Chondrocyte (in vitro differentiated cells): ENCODE data around the gene BANK1. TPM values are rescaled to one million over a fixed set of nuclear protein-coding genes. Genes with fewer than 3 reads are reported as not detected.

Experiments
- DNase-seq: peaks from one replicate; pipeline ENCODE4 v3.0.0; 2021; ENCODE audit warnings: mixed read lengths, low spot score
- H3K27ac Mint-ChIP-seq: one replicate; pipeline ENCODE4 v1.8.0; 2021; ENCODE audit warnings: mild to moderate bottlenecking, moderate library complexity, mixed read lengths; ENCODE audit not compliant: unreplicated experiment
- H3K27me3 Mint-ChIP-seq: 2 replicates; pipeline ENCODE4 v1.8.0; 2021; ENCODE audit warnings: low read depth, mixed read lengths
- H3K36me3 Mint-ChIP-seq: 2 replicates; pipeline ENCODE4 v1.8.0; 2021; ENCODE audit warnings: low read depth, mixed read lengths
- H3K4me1 Mint-ChIP-seq: 2 replicates; pipeline ENCODE4 v1.8.0; 2021; ENCODE audit warnings: low read depth, mild to moderate bottlenecking, mixed read lengths
- H3K4me3 Mint-ChIP-seq: one replicate; pipeline ENCODE4 v1.8.0; 2021; ENCODE audit warnings: mild to moderate bottlenecking, moderate library complexity, mixed read lengths; ENCODE audit not compliant: unreplicated experiment
- H3K9me3 Mint-ChIP-seq: 2 replicates; pipeline ENCODE4 v1.8.0; 2021; ENCODE audit warnings: low read depth, mixed read lengths
- total RNA-seq: library from RNA; stranded (reverse); gene quantifications from 3 replicates; pipeline ENCODE4 v1.2.1, GENCODE V29; 2021
- TF ChIP-seq, protein P1 (sequence below): fragments of 200-600 bp; sonication (generic); IDR thresholded peaks from 2 replicates; pipeline ENCODE4 v1.5.0; 2021; ENCODE audit warnings: antibody characterized with exemption, mild to moderate bottlenecking, moderate library complexity

The BANK1 gene
- total RNA-seq, 1 donor from 2014 or later: 0.65 TPM

DNA sequence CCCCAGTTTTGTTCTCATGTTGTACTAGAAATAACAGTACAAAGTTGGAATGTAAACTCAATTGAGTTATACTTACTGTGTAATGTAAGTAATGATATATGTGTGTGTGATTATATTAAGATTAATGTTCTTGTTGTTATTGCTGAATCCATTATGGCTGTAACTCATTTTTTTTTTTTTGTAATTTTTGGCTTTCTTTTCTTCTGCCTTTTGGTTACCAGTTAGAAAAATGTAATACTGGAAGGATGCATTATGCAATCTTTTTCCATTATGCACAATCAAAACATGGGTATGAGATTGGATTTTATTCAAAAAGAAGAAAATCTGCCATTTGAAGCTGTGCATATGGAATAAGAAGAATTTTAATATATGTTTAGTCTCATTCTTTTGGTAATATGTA lies 34.0 kb downstream of the BANK1 start:
- Mint-ChIP-seq H3K27me3 (no peaks in the 10 kb centered on the region), H3K9me3 (peaks cover 9% of the 10 kb centered on the region), H3K36me3 (peaks cover 1% of the 10 kb centered on the region), H3K4me3 (no peak overlapping the region), H3K27ac (peak overlapping the region; percentile 17), H3K4me1 (peaks cover 12% of the 10 kb centered on the region)
- no peak for DNase-seq
- TF ChIP-seq, protein P1, sequence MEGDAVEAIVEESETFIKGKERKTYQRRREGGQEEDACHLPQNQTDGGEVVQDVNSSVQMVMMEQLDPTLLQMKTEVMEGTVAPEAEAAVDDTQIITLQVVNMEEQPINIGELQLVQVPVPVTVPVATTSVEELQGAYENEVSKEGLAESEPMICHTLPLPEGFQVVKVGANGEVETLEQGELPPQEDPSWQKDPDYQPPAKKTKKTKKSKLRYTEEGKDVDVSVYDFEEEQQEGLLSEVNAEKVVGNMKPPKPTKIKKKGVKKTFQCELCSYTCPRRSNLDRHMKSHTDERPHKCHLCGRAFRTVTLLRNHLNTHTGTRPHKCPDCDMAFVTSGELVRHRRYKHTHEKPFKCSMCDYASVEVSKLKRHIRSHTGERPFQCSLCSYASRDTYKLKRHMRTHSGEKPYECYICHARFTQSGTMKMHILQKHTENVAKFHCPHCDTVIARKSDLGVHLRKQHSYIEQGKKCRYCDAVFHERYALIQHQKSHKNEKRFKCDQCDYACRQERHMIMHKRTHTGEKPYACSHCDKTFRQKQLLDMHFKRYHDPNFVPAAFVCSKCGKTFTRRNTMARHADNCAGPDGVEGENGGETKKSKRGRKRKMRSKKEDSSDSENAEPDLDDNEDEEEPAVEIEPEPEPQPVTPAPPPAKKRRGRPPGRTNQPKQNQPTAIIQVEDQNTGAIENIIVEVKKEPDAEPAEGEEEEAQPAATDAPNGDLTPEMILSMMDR: no peak

DNA sequence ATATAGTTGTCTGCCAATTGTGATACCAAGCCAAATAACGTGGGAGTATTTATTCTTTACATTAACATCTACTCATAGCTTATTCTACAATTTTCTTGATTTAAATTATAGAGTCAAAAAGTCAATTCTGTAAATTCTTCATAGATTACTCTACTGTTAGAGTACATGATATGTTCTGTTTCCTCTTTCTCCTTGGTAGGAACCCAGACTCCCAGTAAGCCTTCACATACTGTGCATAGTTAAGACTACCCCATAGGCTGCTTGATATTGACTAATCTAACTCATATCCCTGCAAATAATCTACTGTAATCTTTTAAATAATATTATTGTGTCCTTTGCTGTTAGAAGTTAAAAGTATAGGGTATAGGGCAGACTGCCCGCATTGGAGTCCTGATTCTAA lies 35.4 kb downstream of the BANK1 start:
- peaks cover 9% of the 10 kb centered on the region for H3K4me1 Mint-ChIP-seq

DNA sequence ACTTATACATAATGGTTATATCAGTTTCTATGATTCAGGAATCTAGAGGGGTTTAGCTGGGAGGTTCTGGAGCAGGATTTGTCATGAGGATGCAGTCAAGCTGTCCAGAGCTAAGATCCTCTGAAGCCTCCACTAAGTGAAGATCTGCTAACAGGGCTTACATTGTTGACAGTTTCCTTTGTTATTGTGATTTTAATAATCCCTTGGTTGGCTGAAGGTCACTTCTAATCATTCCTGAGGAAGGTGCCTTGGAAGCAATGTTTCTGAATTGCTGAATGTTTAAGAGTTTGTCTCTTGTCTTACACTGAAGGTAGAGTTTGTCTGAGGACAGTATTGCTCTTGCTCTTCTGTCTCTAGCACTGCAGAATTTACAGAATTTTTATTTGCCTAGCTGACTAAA lies 41.3 kb downstream of the BANK1 start:
- TF ChIP-seq, protein P1: no peak
- peaks cover 11% of the 10 kb centered on the region for H3K4me1 Mint-ChIP-seq
- no peak for DNase-seq
- no peak overlapping the region for H3K4me3 Mint-ChIP-seq
- H3K9me3 Mint-ChIP-seq: no peaks in the 10 kb centered on the region
- H3K27me3 Mint-ChIP-seq: peaks cover 3% of the 10 kb centered on the region
- H3K36me3 Mint-ChIP-seq: peaks cover 2% of the 10 kb centered on the region
- no peak overlapping the region for H3K27ac Mint-ChIP-seq

More for the DNA sequence above, 35.4 kb downstream of the BANK1 start:
- H3K9me3 Mint-ChIP-seq: peaks cover 4% of the 10 kb centered on the region
- TF ChIP-seq, protein P1: no peak
- peaks cover 1% of the 10 kb centered on the region for H3K36me3 Mint-ChIP-seq
- DNase-seq: no peak
- H3K4me3 Mint-ChIP-seq: no peak overlapping the region
- H3K27ac Mint-ChIP-seq: no peak overlapping the region
- no peaks in the 10 kb centered on the region for H3K27me3 Mint-ChIP-seq

DNA sequence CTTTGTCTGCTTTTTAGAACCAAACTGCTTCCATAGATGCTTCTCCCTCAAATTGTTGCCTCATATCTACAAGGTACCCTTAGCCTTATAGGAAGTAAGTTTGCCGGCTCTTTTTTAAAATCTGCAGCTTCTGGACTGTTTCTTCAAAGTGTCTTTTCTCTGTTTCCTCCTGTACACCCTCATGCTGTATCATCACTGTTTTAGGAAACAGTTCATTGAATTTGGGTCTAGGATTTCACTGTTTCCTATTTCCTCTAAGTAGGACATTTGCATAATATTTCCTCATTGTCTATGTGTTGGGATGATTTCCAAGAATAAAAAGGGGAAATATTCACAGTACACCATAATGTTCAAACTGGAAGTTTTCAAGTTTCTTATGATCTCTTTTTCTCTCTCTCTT lies 43.0 kb downstream of the BANK1 start:
- TF ChIP-seq, protein P1: no peak
- Mint-ChIP-seq H3K9me3 (no peaks in the 10 kb centered on the region), H3K27me3 (peaks cover 5% of the 10 kb centered on the region), H3K4me1 (peaks cover 11% of the 10 kb centered on the region), H3K27ac (no peak overlapping the region), H3K36me3 (peaks cover 2% of the 10 kb centered on the region), H3K4me3 (no peak overlapping the region)
- no peak for DNase-seq

DNA sequence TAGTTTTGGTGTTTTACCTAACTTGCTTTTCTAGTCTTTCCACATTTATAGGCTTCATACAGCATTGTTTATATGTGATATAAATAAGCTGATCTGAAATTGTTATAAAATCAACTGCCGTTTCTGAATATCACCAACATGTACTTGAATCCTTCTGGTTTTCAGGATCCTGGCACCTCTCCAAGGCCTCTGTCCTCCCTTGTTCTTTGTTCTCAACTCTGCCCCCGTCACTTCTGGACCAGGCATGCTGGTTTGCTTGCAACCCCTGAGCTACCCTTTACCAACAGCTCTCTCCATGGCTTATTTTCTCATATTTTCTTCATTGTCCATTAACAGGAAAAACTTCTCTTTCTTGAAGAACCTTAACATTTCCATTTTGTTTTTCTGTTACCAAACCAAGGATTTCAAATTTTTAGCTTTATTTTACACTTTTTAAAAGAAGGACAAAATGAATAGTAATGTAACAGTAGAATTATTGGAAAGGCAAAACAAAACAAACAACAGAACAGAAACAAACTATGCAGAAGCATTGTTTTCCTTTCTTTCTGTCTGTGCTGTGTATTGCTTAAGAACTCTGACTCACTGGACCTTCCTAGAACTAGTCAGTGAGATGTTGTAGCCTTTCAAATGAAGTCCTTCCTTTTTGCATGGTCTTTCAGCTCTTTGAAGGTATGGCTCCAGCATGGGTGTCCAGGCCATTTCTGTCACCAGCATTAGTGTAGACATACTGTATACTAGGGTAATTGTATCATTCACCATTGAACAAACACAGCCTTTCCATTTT lies 44.8 kb downstream of the BANK1 start:
- H3K27ac Mint-ChIP-seq: no peak overlapping the region
- H3K36me3 Mint-ChIP-seq: peaks cover 2% of the 10 kb centered on the region
- H3K4me1 Mint-ChIP-seq: peaks cover 11% of the 10 kb centered on the region
- no peak for DNase-seq
- H3K4me3 Mint-ChIP-seq: no peak overlapping the region
- H3K27me3 Mint-ChIP-seq: peaks cover 5% of the 10 kb centered on the region
- TF ChIP-seq, protein P1: no peak
- no peaks in the 10 kb centered on the region for H3K9me3 Mint-ChIP-seq
